HG03175 (cell line): Measurements from ENCODE around the gene NKIRAS1.
"Not testable (repeated sequence)": the region's sequence is repeated elsewhere in the genome, so short reads cannot be mapped to it uniquely, and the experiment has no call there.

Experiments
- ATAC-seq: cut with Tn5 transposase; IDR thresholded peaks from one replicate; pipeline ENCODE4 v1.9.1; 2021; ENCODE audit warnings: mild to moderate bottlenecking, moderate library complexity; ENCODE audit not compliant: unreplicated experiment

The NKIRAS1 gene

GRCh38 chr3:23941440-23941839 lies 24.6 kb upstream of the NKIRAS1 start:
- ATAC-seq = no peak

DNA sequence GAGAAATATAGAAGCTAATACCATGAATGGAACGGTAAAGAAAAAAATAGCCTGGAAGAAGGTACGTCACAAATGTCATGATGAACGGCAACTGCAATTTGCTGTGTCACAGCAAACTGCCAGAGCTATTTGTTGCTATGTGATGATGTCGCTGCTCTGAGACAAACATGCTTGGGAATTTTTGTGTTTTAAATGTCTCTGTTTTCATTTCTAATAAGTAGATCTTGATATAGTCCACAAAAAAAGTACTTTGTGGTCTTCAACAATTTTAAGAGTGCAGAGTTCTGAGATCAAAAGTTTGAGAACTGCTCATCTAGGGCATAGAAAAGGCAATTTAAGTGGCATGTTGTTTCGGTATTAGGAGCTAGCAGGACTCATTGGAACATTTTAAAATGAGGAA lies 24.0 kb upstream of the NKIRAS1 start:
- no peak for ATAC-seq

- ATAC-seq = no peak
Measured at GRCh38 chr3:23938688-23939087, 21.9 kb upstream of the NKIRAS1 start.

DNA sequence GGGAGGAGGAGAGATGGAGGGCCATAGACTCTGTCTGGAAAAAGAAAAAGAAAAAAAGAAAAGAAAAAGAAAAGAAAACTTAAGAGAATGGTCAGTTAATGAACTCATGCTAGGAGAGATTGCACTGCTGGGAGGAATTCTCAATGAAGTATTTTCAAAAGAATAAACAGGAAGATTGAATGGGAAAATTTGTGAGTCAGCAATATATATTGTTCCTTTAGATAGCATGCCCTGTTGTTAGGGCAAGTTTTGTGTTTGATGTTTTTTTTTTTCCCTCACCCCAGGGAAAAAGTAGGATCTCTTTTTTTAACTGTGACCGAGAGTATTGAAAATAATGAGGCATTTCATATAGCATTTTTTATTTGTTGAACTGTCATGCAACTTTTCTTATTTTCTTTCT lies 20.5 kb upstream of the NKIRAS1 start:
- ATAC-seq = no peak

GRCh38 chr3:23934253-23934652 lies 17.5 kb upstream of the NKIRAS1 start:
- ATAC-seq = no peak

DNA sequence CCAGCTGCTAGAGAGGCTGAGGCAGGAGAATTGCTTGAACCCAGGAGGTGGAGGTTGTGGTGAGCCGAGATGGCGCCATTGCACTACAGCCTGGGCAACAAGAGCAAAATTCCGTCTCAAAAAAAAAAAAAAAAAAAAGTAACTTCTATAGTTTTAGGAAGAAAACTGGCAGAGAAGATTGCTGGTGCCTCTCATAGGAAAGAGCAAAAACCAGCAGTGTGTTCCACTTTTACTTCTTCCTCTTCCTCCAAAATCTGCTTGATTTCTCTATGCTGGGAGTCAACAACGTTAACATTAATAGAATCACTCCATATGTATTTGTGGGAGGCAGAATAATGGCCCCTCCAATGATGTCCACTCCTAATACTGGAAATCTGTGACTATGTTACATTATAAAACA lies 15.8 kb upstream of the NKIRAS1 start:
- ATAC-seq = no peak

DNA sequence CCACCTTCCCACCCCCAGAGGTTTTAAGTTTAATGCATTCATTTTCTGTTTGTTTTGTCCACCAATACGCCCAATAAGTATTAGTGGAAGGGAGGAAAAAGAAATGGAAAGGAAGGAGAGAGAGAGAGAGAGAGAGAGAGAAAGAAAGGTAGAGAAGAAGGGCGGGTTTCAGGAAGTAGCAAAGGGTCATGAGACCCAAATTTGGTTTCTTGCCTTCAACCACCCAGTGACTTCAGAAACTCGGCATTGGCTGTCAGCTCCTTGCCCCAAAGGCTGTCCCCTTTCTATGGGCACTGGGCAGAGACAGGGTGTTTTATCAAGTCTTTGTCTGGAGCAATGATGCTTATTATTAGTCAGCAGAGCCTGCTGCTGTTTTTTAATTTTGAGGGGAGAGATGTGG lies 14.8 kb upstream of the NKIRAS1 start:
- ATAC-seq = no peak

- no peak for ATAC-seq
Measured at GRCh38 chr3:23928524-23928923, 11.7 kb upstream of the NKIRAS1 start.

GRCh38 chr3:23926736-23927135 lies 9.9 kb upstream of the NKIRAS1 start:
- no peak for ATAC-seq

DNA sequence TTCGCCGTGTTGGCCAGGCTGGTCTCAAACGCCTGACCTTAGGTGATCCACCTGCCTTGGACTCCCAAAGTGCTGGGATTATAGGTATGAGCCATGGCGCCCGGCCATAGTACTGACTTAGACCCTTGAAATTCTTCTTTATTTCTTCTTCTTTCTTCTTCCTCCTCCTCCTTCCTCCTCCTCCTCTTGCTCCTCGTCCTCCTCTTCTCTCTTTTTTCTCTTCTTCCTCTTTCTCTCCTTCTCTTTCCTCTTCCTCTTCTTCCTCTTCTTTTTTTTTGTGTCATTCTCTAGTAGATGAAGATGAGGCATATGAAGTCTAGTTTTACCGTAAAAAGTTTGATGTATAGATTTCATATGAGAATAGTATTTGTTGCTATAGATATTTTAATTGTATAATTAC lies 9.5 kb upstream of the NKIRAS1 start:
- no peak for ATAC-seq

- ATAC-seq = no peak
Measured at GRCh38 chr3:23923786-23924185, 7.0 kb upstream of the NKIRAS1 start.

DNA sequence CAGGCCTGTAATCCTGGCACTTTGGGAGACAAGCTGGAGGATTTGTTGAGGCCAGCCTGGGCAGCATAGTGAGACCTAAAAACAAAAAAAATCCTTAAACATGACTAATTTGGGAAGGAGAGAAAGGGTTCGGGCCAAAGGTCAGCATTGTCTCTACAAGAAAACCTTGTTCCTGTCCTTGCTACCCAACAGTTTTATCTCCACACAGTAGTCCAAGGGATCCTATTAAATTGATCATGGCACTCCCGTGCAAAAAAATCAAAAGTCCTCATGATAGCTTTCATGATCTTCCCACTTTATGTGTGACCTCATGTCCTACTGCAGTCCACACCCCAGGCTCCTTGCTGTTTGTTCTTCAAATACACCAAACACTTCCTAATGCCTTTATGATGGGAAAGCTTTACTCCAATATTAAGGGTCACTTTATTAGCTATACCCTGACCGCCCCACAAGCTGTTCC lies 4.3 kb upstream of the NKIRAS1 start:
- no peak for ATAC-seq

DNA sequence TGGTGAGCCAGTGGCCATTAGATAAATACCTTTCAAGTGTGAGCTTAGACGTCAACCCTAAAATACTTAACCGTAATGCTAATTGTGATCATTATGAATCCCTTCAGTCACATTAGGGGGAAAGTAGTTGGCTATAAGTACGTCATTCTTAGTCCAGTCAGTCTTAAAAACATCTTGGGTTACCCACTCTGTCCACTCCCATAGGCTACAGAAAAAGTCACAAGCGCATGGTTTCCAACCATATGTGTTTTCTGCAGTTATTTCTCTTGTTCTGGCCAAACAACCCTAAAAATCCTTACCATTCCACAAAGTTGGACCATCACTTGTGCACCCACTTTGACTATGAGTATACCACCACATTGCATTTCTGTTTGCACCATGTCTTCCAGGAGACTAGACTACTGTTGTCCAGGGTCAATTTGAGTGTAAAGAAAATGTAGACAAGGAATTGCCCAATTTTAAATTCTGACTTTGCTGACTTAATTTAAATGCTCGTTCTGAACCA lies 3.4 kb upstream of the NKIRAS1 start:
- no peak for ATAC-seq

DNA sequence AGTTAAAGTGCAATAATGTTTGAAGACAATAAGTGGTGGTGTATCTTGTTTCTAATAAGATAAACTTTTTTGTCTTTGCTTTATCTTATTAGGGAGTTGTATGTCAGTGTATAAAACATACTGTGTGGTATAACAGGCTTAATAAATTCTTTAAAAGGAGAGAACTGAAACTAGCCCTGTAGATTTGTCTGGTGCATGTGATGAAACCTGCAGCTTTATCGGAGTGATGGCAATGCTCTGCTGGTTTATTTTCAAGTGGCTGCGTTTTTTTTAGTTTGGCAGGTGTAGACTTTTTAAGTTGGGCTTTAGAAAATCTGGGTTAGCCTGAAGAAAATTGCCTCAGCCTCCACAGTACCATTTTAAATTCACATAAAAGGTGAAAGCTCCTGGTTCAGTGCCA lies 2.8 kb upstream of the NKIRAS1 start:
- ATAC-seq = no peak

- not testable (repeated sequence) for ATAC-seq
Measured at GRCh38 chr3:23918331-23918730, 1.5 kb upstream of the NKIRAS1 start.

DNA sequence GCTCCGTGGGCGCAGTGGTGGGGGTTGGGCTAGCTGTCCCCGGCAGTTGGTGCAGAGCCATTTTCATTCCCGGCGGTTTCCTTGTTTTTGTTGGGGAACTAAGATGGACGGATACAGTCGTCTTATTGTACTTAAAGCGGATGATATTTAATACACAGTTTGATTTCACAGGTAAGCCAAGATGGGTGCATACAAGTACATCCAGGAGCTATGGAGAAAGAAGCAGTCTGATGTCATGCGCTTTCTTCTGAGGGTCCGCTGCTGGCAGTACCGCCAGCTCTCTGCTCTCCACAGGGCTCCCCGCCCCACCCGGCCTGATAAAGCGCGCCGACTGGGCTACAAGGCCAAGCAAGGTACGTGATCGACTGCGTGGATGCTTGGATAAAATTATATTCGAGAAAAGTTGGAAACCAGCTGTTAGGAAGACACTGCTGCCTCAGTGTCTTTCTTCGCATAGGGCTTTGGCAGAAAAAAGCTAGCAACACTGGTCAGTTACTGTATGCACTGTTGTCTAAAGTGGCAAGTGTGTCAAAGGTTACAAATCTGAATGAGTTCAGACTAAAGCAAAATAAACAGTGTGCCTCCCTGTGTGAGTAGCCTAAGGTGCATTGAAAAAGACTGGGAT lies 1.0 kb upstream of the NKIRAS1 start:
- ATAC-seq = not testable (repeated sequence)

- peak; percentile 52 for ATAC-seq
Measured at GRCh38 chr3:23916152-23916885, 471 bp downstream of the NKIRAS1 start.

- no peak for ATAC-seq
Measured at GRCh38 chr3:23915537-23916108, 1.2 kb downstream of the NKIRAS1 start.

DNA sequence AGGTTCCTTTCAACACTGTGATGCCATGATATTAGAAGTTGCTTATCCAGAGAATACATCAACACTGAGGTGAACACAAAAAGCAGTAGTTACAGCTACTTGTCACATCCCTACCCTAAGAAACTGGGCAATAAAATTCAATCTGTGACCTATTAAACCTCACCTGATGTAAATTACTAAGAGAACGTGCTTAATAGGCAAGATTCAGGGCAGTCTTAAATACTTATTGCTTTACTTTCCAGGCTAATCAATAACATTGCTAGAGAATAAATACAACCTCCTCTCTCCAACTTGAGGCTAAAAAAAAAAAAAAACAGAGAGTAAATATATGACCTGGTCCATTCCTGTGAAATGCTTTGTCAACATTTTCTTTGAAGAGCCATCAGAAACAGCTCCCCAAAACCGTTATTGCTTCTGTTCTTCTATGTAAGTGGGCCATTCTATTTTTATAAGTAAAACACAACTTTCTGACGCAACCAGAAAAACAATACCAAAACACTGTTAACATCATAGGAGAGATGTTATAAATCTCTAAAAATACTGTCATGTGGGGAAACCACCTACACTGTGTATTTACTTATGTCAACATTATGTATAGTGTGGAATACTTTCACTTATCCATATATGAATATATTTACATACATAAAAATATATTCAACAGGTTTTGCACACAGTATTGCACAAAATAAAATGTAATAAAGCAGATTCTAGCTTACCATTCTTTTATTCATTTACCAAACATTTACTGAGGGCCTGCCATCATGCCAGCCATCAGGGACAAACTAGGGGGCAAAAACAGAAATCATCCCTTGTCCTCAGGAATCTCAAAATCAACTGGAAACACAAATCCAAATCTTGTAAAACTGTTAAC lies 2.7 kb downstream of the NKIRAS1 start:
- ATAC-seq = no peak

DNA sequence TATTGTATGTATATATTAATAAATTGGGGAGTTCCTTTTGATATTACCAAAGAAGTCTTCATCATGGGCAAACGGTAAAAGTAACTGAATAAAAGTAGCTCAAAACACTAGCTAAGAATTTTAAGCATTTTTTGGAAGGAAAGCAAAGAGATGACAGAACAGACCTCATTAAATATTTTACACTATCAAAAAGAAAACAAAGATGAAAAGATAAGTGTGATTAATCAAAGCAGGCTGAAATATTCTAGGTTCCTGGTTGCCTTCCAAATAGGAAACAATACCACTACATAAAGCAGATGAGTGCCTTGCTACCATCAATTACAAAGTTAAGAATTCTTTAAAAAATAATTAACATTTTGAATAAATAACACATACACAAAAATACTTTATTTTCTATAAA lies 3.6 kb downstream of the NKIRAS1 start:
- ATAC-seq = no peak

DNA sequence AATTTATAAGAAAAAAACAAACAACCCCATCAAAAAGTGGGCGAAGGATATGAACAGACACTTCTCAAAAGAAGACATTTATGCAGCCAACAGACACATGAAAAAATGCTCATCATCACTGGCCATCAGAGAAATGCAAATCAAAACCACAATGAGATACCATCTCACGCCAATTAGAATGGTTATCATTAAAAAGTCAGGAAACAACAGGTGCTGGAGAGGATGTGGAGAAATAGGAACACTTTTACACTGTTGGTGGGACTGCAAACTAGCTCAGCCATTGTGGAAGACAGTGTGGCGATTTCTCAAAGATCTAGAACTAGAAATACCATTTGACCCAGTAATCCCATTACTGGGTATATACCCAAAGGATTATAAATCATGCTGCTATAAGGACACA lies 4.5 kb downstream of the NKIRAS1 start:
- ATAC-seq = not testable (repeated sequence)
